Chondrocyte (in vitro differentiated cells): ENCODE data around the gene TMEM207. TPM values are rescaled to one million over a fixed set of nuclear protein-coding genes. Genes with fewer than 3 reads are reported as not detected.

Experiments used
- DNase-seq: peaks from one replicate; pipeline ENCODE4 v3.0.0; 2021; ENCODE audit warnings: mixed read lengths, low spot score
- H3K27ac Mint-ChIP-seq: one replicate; pipeline ENCODE4 v1.8.0; 2021; ENCODE audit warnings: mild to moderate bottlenecking, moderate library complexity, mixed read lengths; ENCODE audit not compliant: unreplicated experiment
- H3K27me3 Mint-ChIP-seq: 2 replicates; pipeline ENCODE4 v1.8.0; 2021; ENCODE audit warnings: low read depth, mixed read lengths
- H3K36me3 Mint-ChIP-seq: 2 replicates; pipeline ENCODE4 v1.8.0; 2021; ENCODE audit warnings: low read depth, mixed read lengths
- H3K4me1 Mint-ChIP-seq: 2 replicates; pipeline ENCODE4 v1.8.0; 2021; ENCODE audit warnings: low read depth, mild to moderate bottlenecking, mixed read lengths
- H3K4me3 Mint-ChIP-seq: one replicate; pipeline ENCODE4 v1.8.0; 2021; ENCODE audit warnings: mild to moderate bottlenecking, moderate library complexity, mixed read lengths; ENCODE audit not compliant: unreplicated experiment
- H3K9me3 Mint-ChIP-seq: 2 replicates; pipeline ENCODE4 v1.8.0; 2021; ENCODE audit warnings: low read depth, mixed read lengths
- total RNA-seq: library from RNA; stranded (reverse); gene quantifications from 3 replicates; pipeline ENCODE4 v1.2.1, GENCODE V29; 2021
- TF ChIP-seq, protein P1 (sequence below): fragments of 200-600 bp; sonication (generic); IDR thresholded peaks from 2 replicates; pipeline ENCODE4 v1.5.0; 2021; ENCODE audit warnings: antibody characterized with exemption, mild to moderate bottlenecking, moderate library complexity

The TMEM207 gene
- total RNA-seq, 1 donor from 2014 or later, result not detected

DNA sequence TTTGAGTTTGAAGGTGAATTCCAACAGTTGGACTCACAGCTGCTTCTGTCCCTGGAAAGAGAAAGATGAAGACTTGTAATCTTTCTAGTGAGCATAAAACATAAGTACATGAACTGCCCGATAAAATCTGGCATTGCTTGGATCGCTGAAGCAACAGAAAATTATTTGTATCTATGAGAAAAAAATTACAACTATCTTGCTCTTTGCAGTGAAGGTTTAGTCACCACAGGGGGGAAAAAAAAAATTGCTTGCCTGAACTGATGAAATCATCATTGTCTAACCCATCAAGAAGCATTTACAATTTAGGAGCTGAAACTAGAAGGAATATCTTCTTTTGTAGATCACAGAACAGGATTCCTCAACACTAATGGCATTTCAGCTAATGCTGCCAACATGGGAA, 20.0 kb downstream of the TMEM207 start:
- peaks cover 8% of the 10 kb centered on the region for H3K9me3 Mint-ChIP-seq
- H3K4me3 Mint-ChIP-seq, result no peak overlapping the region
- H3K27me3 Mint-ChIP-seq, result no peaks in the 10 kb centered on the region
- TF ChIP-seq, protein P1, sequence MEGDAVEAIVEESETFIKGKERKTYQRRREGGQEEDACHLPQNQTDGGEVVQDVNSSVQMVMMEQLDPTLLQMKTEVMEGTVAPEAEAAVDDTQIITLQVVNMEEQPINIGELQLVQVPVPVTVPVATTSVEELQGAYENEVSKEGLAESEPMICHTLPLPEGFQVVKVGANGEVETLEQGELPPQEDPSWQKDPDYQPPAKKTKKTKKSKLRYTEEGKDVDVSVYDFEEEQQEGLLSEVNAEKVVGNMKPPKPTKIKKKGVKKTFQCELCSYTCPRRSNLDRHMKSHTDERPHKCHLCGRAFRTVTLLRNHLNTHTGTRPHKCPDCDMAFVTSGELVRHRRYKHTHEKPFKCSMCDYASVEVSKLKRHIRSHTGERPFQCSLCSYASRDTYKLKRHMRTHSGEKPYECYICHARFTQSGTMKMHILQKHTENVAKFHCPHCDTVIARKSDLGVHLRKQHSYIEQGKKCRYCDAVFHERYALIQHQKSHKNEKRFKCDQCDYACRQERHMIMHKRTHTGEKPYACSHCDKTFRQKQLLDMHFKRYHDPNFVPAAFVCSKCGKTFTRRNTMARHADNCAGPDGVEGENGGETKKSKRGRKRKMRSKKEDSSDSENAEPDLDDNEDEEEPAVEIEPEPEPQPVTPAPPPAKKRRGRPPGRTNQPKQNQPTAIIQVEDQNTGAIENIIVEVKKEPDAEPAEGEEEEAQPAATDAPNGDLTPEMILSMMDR, result no peak
- no peak overlapping the region for H3K27ac Mint-ChIP-seq
- H3K4me1 Mint-ChIP-seq, result peaks cover 15% of the 10 kb centered on the region
- no peak for DNase-seq
- peaks cover 4% of the 10 kb centered on the region for H3K36me3 Mint-ChIP-seq

DNA sequence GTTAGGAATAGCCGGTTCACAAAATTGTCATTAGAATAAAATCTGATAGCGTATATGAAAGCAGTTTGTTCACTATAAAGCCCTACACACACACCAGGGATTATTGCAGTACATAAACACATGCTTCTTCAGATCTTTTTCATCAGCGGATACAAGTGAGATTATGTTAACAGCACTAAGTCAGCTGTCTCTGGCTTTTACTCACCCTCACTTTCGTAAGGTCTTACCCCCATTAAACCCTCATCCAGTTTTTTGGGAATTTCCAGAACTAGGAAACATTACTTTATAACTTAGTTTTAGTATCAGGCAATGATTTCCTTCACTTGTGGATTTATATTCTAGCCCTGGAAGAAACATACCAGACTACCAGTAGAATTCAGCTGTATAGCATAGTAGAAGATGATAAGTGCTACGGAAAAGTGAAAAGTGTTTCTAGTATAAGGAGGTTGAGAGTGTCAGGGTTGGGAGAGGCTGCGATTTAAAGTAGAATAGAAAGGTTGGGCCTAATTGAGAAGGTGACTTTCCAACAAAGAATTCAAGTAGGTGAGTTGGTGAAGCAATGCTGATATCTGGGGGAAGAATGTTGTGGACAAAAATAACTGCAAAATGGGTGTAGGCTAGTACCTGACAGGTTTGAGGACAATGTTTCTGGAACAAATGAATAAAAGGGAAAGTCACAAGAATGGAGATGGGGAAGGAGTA, 22.7 kb downstream of the TMEM207 start:
- no peaks in the 10 kb centered on the region for H3K27me3 Mint-ChIP-seq
- no peak for DNase-seq
- H3K27ac Mint-ChIP-seq, result no peak overlapping the region
- no peaks in the 10 kb centered on the region for H3K36me3 Mint-ChIP-seq
- peaks cover 9% of the 10 kb centered on the region for H3K4me1 Mint-ChIP-seq
- no peaks in the 10 kb centered on the region for H3K9me3 Mint-ChIP-seq
- no peak overlapping the region for H3K4me3 Mint-ChIP-seq
- TF ChIP-seq, protein P1, result no peak

DNA sequence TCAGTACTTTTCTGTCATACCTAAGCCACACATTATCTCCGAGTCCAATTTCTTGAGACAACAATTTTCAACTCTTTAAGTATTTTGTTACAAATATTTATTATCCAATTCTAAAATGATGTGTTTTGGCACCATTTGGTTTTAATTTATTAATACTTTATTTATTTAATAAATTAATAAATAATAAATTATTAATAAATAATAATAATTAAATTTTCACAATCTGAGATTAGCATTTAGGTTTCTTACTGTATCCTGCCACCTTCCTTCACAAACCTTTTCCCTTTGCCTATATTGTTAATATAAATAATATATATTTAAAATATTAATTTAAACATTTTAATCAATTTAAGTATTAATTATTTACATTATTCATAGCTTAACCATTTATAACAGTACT, 23.9 kb downstream of the TMEM207 start:
- peaks cover 9% of the 10 kb centered on the region for H3K4me1 Mint-ChIP-seq

DNA sequence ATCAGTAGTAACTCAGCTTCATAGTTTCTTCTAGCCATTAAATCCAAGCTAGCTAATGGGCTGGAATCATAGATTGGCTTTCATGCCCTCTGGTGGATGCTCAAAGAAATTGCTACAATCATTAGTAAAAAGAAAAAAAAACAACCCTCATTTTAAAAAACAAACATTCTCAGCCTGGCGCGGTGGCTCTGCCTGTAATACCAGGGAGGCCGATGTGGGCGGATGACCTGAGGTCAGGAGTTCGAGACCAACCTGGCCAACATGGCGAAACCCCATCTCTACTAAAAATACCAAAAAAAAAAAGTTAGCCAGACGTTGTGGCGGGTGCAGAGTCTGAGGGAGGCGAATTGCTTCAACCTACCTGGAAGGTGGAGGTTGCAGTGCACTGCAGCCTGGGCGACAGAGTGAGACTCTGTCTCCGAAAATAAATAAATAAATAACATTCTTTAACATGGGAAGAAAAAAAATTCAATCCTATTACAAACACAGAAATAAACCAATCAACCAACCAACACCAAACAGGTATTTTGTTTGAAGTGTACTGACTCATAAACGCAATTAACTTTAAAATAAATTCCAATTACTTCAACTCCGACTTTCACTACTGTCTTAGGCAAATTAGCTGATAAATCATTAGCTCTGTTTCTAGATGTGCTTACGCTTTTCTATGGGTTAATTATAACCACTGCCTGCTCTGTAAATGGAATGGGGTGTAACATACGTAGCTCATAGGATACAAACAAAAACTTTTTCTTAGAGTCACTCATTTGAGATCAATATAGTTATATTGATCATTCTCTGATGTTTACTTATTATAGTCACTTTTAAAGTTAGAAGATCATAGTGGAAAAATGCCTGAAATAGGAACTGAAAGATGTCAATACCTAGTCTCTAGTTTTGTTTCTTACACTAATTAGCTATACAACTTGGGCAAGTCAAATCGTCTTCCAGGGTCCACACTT, 24.9 kb downstream of the TMEM207 start:
- no peaks in the 10 kb centered on the region for H3K36me3 Mint-ChIP-seq
- H3K4me1 Mint-ChIP-seq, result peaks cover 8% of the 10 kb centered on the region
- TF ChIP-seq, protein P1, result peak; percentile 93
- no peak overlapping the region for H3K27ac Mint-ChIP-seq
- H3K27me3 Mint-ChIP-seq, result no peaks in the 10 kb centered on the region
- no peak for DNase-seq
- H3K4me3 Mint-ChIP-seq, result peak overlapping the region; percentile 45
- no peaks in the 10 kb centered on the region for H3K9me3 Mint-ChIP-seq

More for the DNA sequence above, 23.9 kb downstream of the TMEM207 start:
- DNase-seq, result no peak
- Mint-ChIP-seq H3K4me3 (no peak overlapping the region), H3K27ac (no peak overlapping the region), H3K27me3 (no peaks in the 10 kb centered on the region), H3K36me3 (no peaks in the 10 kb centered on the region), H3K9me3 (no peaks in the 10 kb centered on the region)
- TF ChIP-seq, protein P1, result no peak

DNA sequence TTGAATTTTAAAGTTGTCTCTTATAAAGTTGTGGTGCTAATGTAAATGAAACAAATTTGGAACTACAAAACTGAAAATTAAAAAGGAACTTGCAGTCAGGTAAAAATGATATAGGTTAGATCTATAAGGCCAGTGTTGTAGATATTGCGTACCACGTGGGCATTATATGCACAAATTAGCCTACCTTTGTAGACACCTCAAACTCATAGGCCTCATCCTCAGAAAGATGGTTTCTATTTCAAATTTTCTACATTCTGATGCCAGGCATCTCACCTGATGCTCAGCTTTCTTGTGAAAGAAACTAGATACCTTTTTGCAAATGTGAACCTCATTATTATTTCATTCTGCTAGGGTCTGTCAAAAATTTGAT, 25.6 kb downstream of the TMEM207 start:
- H3K27ac Mint-ChIP-seq, result no peak overlapping the region
- H3K36me3 Mint-ChIP-seq, result no peaks in the 10 kb centered on the region
- TF ChIP-seq, protein P1, result no peak
- H3K4me3 Mint-ChIP-seq, result no peak overlapping the region
- peaks cover 4% of the 10 kb centered on the region for H3K4me1 Mint-ChIP-seq
- no peaks in the 10 kb centered on the region for H3K27me3 Mint-ChIP-seq
- no peak for DNase-seq
- no peaks in the 10 kb centered on the region for H3K9me3 Mint-ChIP-seq
